ENCODE results near the gene PLA2G3.
A peak's percentile ranks its signal among the peaks of the same experiment; 100 is the strongest.
"Not testable (repeated sequence)": the region's sequence is repeated elsewhere in the genome, so short reads cannot be mapped to it uniquely, and the experiment has no call there.

The PLA2G3 gene

GRCh38 chr22:31126869-31127175 is 13.5 kb downstream of the PLA2G3 start:
- intact Hi-C loops (cut with DNase I), result no loop called here
- no peak for DNase-seq

GRCh38 chr22:31126128-31126868 is 14.0 kb downstream of the PLA2G3 start:
- intact Hi-C loops (cut with DNase I), result no loop called here
- DNase-seq, result no peak

- intact Hi-C loops (cut with DNase I), result no loop called here
- no peak for DNase-seq
These were observed 14.7 kb downstream of the PLA2G3 start for GRCh38 chr22:31125521-31126117.

GRCh38 chr22:31124811-31125465 is 15.4 kb downstream of the PLA2G3 start:
- intact Hi-C loops (cut with DNase I), result no loop called here
- no peak for DNase-seq

- intact Hi-C loops (cut with DNase I), result no loop called here
- no peak for DNase-seq
These were observed 16.0 kb downstream of the PLA2G3 start for GRCh38 chr22:31124290-31124689.

- no peak for DNase-seq
- intact Hi-C loops (cut with DNase I), result no loop called here
These were observed 17.1 kb downstream of the PLA2G3 start for GRCh38 chr22:31123292-31123602.

GRCh38 chr22:31122532-31123291 is 17.6 kb downstream of the PLA2G3 start, which contains the start of gene INPP5J:
Gene INPP5J (plus strand): TSS chr22:31122966. CDS start chr22:31123015, 49 bp downstream.
- peak in 41 of 42 donors; percentile 13 to 84 (median 60) for DNase-seq
- intact Hi-C loops (cut with DNase I), result no loop called here

GRCh38 chr22:31122196-31122531 is 18.1 kb downstream of the PLA2G3 start:
- DNase-seq, result peak in 1 of 42 donors; percentile 27
- intact Hi-C loops (cut with DNase I), result no loop called here

GRCh38 chr22:31121403-31121802 is 18.9 kb downstream of the PLA2G3 start:
- DNase-seq, result no peak
- intact Hi-C loops (cut with DNase I), result no loop called here

GRCh38 chr22:31120642-31121041 is 19.7 kb downstream of the PLA2G3 start:
- no peak for DNase-seq
- intact Hi-C loops (cut with DNase I), result no loop called here

GRCh38 chr22:31120230-31120629 is 20.1 kb downstream of the PLA2G3 start:
- intact Hi-C loops (cut with DNase I), result no loop called here
- DNase-seq, result no peak

GRCh38 chr22:31119026-31119717 is 21.1 kb downstream of the PLA2G3 start:
- intact Hi-C loops (cut with DNase I), result no loop called here
- no peak for DNase-seq

GRCh38 chr22:31118046-31118820 is 22.1 kb downstream of the PLA2G3 start:
- intact Hi-C loops (cut with DNase I), result no loop called here
- DNase-seq, result no peak

- intact Hi-C loops (cut with DNase I); DNase-seq: not testable (repeated sequence)
These were observed 27.7 kb downstream of the PLA2G3 start for GRCh38 chr22:31112547-31113091.

- no peak for DNase-seq
- intact Hi-C loops (cut with DNase I), result loop anchor here (1.0 to 10.0 kb wide), 2 partner anchors 23 to 47 kb away; no protein-coding TSS in a partner anchor
These were observed 32.5 kb downstream of the PLA2G3 start for GRCh38 chr22:31107894-31108218.

- intact Hi-C loops (cut with DNase I), result loop anchor here (1.0 to 10.0 kb wide), 2 partner anchors 22 to 47 kb away; no protein-coding TSS in a partner anchor
- peak; percentile 81 to 96 (median 92) for DNase-seq
These were observed 33.0 kb downstream of the PLA2G3 start, which contains the start of gene SELENOM for GRCh38 chr22:31107178-31107893. Gene SELENOM (minus strand): TSS chr22:31107568. CDS start chr22:31107505, 63 bp downstream.

- no peak for DNase-seq
- intact Hi-C loops (cut with DNase I), result loop anchor here (1.0 to 10.0 kb wide), 2 partner anchors 21 to 48 kb away; no protein-coding TSS in a partner anchor
These were observed 33.6 kb downstream of the PLA2G3 start for GRCh38 chr22:31106731-31107177.
